ENCODE measurements around the gene XPA. TPM values are rescaled to one million over a fixed set of nuclear protein-coding genes. Genes with fewer than 3 reads are reported as not detected.

Gene XPA
- total and polyA plus RNA-seq, 2 of the 13 experiments (the other 11 are each of a cell fraction or from before 2014, with no cell fraction given), result 2.3 to 15.2 TPM

DNA sequence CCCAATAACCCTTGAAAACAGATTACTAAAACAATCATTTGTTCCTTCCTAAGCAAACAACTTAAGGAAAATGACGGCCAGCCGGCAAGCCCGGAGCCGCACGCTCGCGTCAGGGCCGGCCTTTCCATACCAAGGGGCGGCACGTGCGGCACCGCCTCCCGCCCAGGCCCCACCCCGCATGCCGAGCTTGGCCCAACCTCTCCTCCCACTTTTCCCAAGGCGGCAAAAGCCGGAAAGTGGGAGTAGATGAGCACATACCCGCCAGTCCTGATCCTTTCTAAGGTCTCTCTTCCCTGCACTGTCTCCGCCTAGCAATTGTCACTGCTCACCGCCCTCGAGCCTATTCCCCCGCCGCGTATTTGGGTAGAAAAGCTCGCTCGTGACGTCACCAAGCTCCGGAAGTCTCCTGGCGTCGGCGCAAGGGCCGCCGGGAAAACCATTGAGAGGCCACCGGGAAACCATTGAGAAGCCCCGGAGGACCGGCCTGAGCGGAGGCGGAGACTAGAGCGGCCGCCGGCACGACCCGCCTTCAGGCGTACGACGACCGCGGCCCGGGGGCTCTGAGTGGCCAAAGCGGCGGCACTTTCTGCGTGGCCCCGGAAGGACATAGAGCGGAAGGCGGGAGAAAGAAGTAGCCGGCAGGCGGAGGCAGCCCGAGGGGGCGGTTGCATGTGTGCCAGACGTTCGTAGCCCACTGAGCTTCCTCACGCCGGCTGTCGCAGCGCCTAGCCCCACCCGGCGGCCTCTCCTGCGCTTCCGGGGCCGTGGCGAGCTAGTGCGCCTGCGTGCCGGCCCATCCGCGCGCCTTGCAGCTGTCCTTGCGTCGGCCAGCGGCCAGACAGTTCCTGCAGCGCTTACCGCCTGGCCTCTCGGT lies 63.9 kb downstream of the XPA start, which contains the start of the genes NCBP1 and TSTD2 (continued):
- TF ChIP-seq HOXA9 (CRISPR knock-in tag; IDR thresholded peaks at IDR 0.05; ENCODE audit: borderline replicate concordance) (no peak), RCOR2 (CRISPR knock-in tag; IDR thresholded peaks at IDR 0.05) (no peak), ZNF570 (CRISPR knock-in tag; IDR thresholded peaks at IDR 0.05; ENCODE audit: borderline replicate concordance) (no peak), SAP130 (CRISPR knock-in tag; IDR thresholded peaks at IDR 0.05; ENCODE audit: low read depth) (peak; percentile 80), CAMTA2 (CRISPR knock-in tag; IDR thresholded peaks at IDR 0.05; ENCODE audit: borderline replicate concordance) (no peak), ZNF335 (CRISPR knock-in tag; IDR thresholded peaks at IDR 0.05) (no peak; the same call in 1 of the 2 replicates), NCOA1 (CRISPR knock-in tag; IDR thresholded peaks at IDR 0.05) (peak; percentile 51; the same call in 1 of the 2 replicates), KAT8 (CRISPR knock-in tag; IDR thresholded peaks at IDR 0.05) (peak; percentile 94), CENPX (CRISPR knock-in tag; IDR thresholded peaks at IDR 0.05) (no peak), ZFX (CRISPR knock-in tag; IDR thresholded peaks at IDR 0.05; ENCODE audit: low read depth) (peak; percentile 78), MXI1 (IDR thresholded peaks at IDR 0.05; ENCODE audit: borderline replicate concordance, low read depth, low read length) (peak; percentile 70), ZNF12 (CRISPR knock-in tag; IDR thresholded peaks at IDR 0.05) (no peak), ZNF556 (CRISPR knock-in tag; IDR thresholded peaks at IDR 0.05; ENCODE audit: borderline replicate concordance) (no peak), RBFOX2 (IDR thresholded peaks at IDR 0.05; ENCODE audit: low read depth, low read length) (peak; percentile 91), MYC (CRISPR knock-in tag; IDR thresholded peaks at IDR 0.05; ENCODE audit: borderline replicate concordance) (peak; percentile 78), SNAPC2 (CRISPR knock-in tag; IDR thresholded peaks at IDR 0.05) (peak; percentile 80), RXRB (CRISPR knock-in tag; IDR thresholded peaks at IDR 0.05; ENCODE audit: borderline replicate concordance) (peak; percentile 14; the same call in 1 of the 2 replicates), RBM39 (IDR thresholded peaks at IDR 0.05; ENCODE audit: low read depth, low read length, poor library complexity, severe bottlenecking) (no peak), ONECUT2 (CRISPR knock-in tag; IDR thresholded peaks at IDR 0.05) (0 out of 2 replicates have a peak, but pooled peaks have one; percentile 9), ELF1 (CRISPR knock-in tag; IDR thresholded peaks at IDR 0.05) (peak; percentile 91), ISL2 (CRISPR knock-in tag; IDR thresholded peaks at IDR 0.05) (peak; percentile 53), SMAD1 (CRISPR knock-in tag; IDR thresholded peaks at IDR 0.05; ENCODE audit: borderline replicate concordance, low read depth) (no peak), ZNF30 (CRISPR knock-in tag; IDR thresholded peaks at IDR 0.05) (no peak), JUNB (CRISPR knock-in tag; IDR thresholded peaks at IDR 0.05; ENCODE audit: borderline replicate concordance) (no peak), ZNF460 (CRISPR knock-in tag; IDR thresholded peaks at IDR 0.05; ENCODE audit: borderline replicate concordance) (0 out of 2 replicates have a peak, but pooled peaks have one; percentile 16), ZNF652 (CRISPR knock-in tag; IDR thresholded peaks at IDR 0.05; ENCODE audit: borderline replicate concordance, low read depth) (no peak), ZNF24 (IDR thresholded peaks at IDR 0.05) (no peak), SAFB2 (CRISPR knock-in tag; IDR thresholded peaks at IDR 0.05; ENCODE audit: borderline replicate concordance, low read depth) (no peak), NR2F1 (CRISPR knock-in tag; IDR thresholded peaks at IDR 0.05) (no peak)
- TF ChIP-seq, protein P1, sequence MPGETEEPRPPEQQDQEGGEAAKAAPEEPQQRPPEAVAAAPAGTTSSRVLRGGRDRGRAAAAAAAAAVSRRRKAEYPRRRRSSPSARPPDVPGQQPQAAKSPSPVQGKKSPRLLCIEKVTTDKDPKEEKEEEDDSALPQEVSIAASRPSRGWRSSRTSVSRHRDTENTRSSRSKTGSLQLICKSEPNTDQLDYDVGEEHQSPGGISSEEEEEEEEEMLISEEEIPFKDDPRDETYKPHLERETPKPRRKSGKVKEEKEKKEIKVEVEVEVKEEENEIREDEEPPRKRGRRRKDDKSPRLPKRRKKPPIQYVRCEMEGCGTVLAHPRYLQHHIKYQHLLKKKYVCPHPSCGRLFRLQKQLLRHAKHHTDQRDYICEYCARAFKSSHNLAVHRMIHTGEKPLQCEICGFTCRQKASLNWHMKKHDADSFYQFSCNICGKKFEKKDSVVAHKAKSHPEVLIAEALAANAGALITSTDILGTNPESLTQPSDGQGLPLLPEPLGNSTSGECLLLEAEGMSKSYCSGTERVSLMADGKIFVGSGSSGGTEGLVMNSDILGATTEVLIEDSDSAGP (CRISPR knock-in tag; IDR thresholded peaks at IDR 0.05; ENCODE audit: borderline replicate concordance), result peak; percentile 96

All from HepG2 (cell line).